ENCODE results near the gene PTPRN2.
"Not testable (repeated sequence)": the region's sequence is repeated elsewhere in the genome, so short reads cannot be mapped to it uniquely, and the experiment has no call there.

PTPRN2 gene

DNA sequence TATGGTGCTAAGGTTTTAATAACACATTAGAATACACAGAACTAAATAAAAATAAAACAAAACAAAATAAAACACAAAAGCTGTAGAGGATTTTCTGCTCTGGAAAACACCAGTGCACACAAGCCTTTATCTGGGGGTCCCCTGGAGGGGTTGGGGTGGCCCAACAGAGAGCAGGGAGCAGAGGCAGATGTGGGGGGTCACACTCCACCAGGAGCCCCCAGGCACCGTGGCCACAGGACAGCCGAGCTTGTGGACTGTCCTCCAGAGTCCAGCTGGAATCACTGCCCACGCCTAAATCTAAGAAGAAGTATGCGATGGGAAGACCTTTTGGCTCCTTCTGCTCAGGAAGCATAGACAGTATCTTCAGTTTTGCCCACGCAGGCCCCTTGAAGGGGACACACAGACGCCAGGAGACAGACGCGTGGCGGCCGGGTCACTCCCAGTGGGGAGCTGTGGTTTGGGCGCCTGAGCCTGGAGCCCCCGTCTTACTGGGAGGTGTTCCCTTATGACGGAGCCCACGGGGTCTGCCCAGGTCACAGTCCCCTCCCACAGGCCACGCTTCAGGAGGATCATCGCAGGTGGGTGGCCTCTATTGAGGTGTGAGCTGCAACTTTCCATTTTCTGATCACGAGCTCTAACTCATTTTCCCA, 595.0 kb downstream of the PTPRN2 start:
- no peak for DNase-seq (ENCODE audit: low read depth)

- DNase-seq (ENCODE audit: low read depth): no peak
Observed at GRCh38 chr7:157991761-157992160, 595.9 kb downstream of the PTPRN2 start.

DNA sequence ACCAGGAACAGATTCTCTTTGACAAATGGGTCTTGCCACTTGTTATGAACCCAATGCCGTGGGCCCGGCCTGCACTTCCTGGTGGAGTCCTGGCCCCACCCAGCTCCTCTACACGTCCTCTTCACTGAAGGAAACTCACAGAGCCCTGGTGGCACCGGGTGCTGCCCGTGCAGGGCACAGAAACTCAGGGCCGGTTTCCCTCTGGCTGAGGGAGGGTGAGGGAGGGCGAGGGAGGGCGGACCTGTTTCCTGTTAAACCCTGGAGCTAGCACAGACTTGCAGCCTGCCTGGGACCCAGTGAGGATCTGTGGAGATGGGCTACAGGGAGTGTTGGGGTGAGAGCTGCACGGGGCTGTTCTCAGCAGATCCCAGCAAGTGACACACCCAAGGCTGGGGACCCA, 596.3 kb downstream of the PTPRN2 start:
- DNase-seq (ENCODE audit: low read depth): no peak

DNA sequence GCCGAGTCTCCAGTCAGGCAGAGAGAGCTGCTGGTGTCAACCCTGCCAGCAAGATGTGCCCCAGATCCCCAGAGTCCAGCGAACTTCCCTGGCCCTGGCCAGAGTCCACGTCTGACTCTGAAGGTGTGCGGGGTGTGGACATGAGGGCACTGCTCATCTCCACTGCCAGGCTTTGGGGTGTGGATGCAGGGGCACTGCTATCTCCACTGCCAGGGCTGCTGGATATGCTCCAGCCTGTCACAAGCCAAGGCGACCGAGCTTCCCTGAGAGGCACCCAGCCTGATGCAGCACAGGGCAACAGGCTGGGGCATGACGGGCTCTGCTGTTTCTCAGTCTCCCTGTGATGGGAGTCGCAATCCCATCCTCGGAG, 596.8 kb downstream of the PTPRN2 start:
- no peak for DNase-seq (ENCODE audit: low read depth)

GRCh38 chr7:157990226-157990880, 597.3 kb downstream of the PTPRN2 start:
- DNase-seq (ENCODE audit: low read depth): no peak

GRCh38 chr7:157989589-157989988, 598.0 kb downstream of the PTPRN2 start:
- DNase-seq (ENCODE audit: low read depth): no peak

DNA sequence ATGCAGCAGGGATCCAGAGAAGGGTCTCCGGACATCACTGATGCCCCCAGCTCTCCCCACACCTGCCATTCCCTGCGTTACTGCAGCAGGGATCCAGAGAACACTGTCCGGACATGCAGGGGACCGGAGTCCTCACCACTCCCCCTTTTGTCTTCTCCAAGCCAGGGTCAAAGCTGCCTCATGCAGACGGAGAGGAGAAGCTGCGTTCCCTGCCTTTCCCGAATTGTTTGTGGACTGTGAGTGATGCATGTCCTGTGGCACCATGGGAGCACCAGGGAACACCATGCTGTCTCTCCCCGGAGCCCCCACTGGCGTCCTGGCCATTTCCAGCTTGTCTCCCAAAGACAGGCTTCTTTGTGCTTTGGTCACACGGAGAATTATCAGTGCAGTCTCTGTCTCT, 599.7 kb downstream of the PTPRN2 start:
- DNase-seq (ENCODE audit: low read depth): no peak

DNA sequence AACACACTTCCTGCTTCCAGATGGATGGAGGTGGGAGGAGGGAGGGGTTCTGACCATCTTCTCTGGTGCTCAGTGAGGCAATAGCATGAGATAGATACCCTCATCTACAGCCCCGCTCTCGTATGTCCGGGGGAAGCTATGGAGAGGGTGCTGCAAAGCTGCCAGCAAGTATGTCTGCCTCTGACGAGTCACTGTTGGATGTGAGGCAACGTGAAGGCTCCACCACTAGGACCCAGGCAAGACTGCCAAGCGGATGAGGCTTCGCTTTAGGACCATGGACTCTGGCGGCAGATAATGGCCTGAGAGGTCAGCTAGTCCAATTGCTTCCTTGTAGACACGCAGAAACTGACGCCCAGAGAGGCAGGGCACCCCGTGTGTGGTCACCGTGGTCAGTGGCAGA, 601.6 kb downstream of the PTPRN2 start:
- DNase-seq (ENCODE audit: low read depth): no peak

- DNase-seq (ENCODE audit: low read depth): no peak
Observed at GRCh38 chr7:157985636-157986035, 602.0 kb downstream of the PTPRN2 start.

GRCh38 chr7:157984423-157985163, 603.0 kb downstream of the PTPRN2 start:
- no peak for DNase-seq (ENCODE audit: low read depth)

DNA sequence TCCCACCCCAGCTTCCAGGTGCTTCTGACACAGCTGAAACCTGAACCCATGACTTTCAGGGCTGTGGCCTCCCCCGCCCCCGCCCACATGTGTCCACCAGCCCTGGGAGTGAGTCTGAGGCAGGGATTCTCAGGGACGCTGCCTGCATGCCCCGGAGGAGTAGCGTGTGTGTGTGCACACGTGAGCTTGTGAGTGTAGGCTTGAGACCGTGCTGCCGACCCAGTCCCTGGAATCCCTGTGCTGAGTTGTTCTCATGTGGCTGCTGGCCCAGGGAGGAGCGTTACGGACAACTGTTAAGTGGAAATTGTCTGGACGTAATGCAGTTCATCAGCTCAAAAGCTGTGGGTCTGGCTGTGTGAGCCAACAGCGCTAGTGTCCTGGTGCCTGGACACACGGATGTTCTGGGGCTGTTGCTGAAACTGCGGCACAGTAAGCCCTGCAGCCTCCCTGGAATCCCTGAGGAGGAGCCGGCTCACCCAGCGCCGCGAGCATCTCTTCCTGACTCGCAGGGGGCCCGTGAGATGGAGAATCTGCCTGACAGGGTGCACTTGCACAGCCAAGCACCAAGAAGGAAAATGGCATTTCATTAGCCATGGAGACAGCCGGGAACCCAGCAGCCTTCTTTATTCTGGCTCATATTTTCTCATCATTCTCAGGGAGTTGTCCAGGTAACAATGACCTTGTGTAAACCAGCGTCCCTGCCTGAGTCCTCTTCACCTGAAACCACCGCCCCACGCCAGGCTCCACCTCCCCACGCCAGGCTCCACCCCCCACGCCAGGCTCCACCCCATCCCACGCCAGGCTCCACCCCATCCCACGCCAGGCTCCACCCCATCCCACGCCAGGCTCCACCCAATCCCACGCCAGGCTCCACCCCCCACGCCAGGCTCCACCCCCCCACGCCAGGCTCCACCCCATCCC, 603.9 kb downstream of the PTPRN2 start:
- no peak for DNase-seq (ENCODE audit: low read depth)

DNA sequence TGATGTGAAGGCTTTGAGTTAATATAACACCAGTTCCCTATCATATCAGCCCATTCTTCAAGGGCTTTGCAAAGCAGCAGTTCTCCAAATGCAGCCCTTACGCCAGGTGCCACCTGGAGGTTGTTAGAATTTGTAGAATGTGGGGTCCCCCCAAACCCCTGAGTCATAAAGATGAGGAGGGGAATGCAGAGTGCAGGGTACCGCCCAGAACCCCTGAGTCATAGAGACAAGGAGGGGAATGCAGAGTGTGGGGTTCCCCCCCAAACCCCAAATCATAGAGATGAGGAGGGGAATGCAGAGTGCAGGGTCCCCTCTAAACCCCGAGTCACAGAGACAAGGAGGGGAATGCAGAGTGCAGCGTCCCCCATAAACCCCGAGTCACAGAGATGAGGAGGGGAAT, 605.8 kb downstream of the PTPRN2 start:
- no peak for DNase-seq (ENCODE audit: low read depth)

- no peak for DNase-seq (ENCODE audit: low read depth)
Observed at GRCh38 chr7:157980774-157981173, 606.8 kb downstream of the PTPRN2 start.

GRCh38 chr7:157980341-157980731, 607.3 kb downstream of the PTPRN2 start:
- not testable (repeated sequence) for DNase-seq (ENCODE audit: low read depth)

DNA sequence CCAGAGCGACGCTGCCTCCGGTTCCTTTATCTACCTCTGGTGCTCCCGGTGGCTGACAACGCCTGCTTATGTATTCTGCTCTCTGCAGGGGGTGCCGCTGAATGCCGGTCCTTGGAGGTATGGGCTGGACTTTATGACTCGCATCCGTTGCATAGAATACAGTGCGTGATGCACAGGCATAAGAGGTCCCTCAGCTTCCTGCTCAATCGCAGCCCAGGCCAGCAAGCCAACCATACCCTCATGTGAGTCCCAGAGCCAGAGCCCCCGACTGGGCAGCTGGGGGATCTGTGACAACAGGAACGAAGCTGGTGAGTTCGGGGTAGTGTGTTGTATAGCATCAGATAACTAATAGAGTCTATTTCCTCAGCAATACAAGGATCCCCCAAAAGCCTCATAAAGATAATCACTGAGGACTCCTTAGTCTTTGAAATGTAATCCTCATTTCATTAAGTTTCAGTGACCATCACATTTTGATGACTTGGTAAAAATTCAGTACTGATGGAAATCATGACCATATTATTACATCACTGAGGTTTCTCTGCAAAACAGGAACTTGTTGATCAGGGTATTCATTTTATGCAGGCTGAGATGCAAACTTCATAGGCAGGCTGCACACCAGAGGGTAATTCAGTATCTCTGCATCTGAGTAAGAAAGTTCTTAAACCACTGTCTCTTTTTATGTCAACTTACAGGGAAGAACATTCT, 607.8 kb downstream of the PTPRN2 start:
- no peak for DNase-seq (ENCODE audit: low read depth)

DNA sequence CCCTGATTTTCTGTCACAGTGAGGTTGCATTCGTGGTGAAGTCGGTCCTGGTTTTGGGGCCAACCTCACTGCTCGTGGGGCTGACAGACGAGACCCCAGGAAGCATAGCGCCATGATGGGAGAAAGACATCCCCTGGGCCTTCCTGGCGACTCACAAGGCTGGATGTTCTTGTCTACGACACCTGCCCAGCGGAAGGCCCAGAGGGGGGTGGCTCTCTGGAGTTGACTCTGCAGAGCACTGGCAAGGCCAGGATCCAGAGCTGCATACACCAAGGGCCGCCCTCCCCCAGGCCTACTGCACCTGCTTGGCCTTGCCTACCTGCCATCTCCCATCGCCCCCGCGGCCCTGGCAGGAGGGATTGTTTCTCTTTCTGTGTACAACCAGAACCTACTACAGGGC, 608.9 kb downstream of the PTPRN2 start:
- DNase-seq (ENCODE audit: low read depth): no peak

- no peak for DNase-seq (ENCODE audit: low read depth)
Observed at GRCh38 chr7:157977717-157978496, 609.7 kb downstream of the PTPRN2 start.

- DNase-seq (ENCODE audit: low read depth): no peak
Observed at GRCh38 chr7:157977306-157977705, 610.3 kb downstream of the PTPRN2 start.

DNA sequence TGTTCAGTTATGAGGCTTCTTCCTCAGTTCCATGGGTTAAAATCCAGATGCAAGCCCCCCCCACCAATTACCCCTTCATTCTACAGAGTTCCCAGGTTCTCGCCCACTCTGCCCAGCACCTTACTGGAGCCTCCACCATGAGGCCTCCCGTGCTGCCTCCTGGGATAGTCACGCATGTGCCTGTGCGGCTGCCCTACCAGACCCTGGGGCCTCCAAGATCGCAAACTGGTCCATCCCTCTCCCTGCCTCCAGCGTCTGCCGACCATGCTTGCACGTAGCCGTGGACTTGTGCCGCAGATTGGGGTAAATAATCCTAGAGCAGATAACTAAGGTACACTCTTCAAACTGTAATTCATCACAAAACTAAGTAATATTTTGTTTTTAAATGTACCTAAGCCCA, 611.2 kb downstream of the PTPRN2 start:
- no peak for DNase-seq (ENCODE audit: low read depth)

- DNase-seq (ENCODE audit: low read depth): no peak
Observed at GRCh38 chr7:157975401-157976372, 611.9 kb downstream of the PTPRN2 start.
